ENCODE results near the gene HIF3A. TPM values are rescaled to one million over a fixed set of nuclear protein-coding genes. Genes with fewer than 3 reads are reported as not detected.
"Not testable (repeated sequence)": the region's sequence is repeated elsewhere in the genome, so short reads cannot be mapped to it uniquely, and the experiment has no call there.

HIF3A gene
- total RNA-seq, 6 experiments from 2014 or later: 0.14 to 3.3 (median 2.1) TPM

- Mint-ChIP-seq H3K4me1 (ENCODE audit: low read depth) (peaks cover 8% of the 10 kb centered on the region), H3K27me3 (ENCODE audit: insufficient read depth) (peaks cover 49% of the 10 kb centered on the region), H3K9me3 (no peaks in the 10 kb centered on the region), H3K4me3 (no peak overlapping the region), H3K27ac (no peak overlapping the region), H3K36me3 (ENCODE audit: low read depth) (no peaks in the 10 kb centered on the region)
- peak; percentile 94 for TF ChIP-seq CTCF (IDR thresholded peaks at IDR 0.05)
- peak; percentile 64 for DNase-seq
Observed at GRCh38 chr19:46265217-46265828, 31.5 kb upstream of the HIF3A start.

- Mint-ChIP-seq H3K4me1 (ENCODE audit: low read depth) (peaks cover 15% of the 10 kb centered on the region), H3K27ac (no peak overlapping the region), H3K36me3 (ENCODE audit: low read depth) (no peaks in the 10 kb centered on the region), H3K27me3 (ENCODE audit: insufficient read depth) (peaks cover 35% of the 10 kb centered on the region), H3K9me3 (no peaks in the 10 kb centered on the region), H3K4me3 (no peak overlapping the region)
- DNase-seq: no peak
- no peak for TF ChIP-seq CTCF (IDR thresholded peaks at IDR 0.05)
Observed at GRCh38 chr19:46269101-46269500, 27.7 kb upstream of the HIF3A start.

- Mint-ChIP-seq H3K36me3 (ENCODE audit: low read depth) (no peaks in the 10 kb centered on the region), H3K27me3 (ENCODE audit: insufficient read depth) (peaks cover 34% of the 10 kb centered on the region), H3K4me3 (no peak overlapping the region), H3K9me3 (no peaks in the 10 kb centered on the region), H3K27ac (no peak overlapping the region), H3K4me1 (ENCODE audit: low read depth) (peaks cover 15% of the 10 kb centered on the region)
- no peak for DNase-seq
- TF ChIP-seq CTCF (IDR thresholded peaks at IDR 0.05): no peak
Observed at GRCh38 chr19:46270521-46271256, 26.2 kb upstream of the HIF3A start.

- H3K4me3 Mint-ChIP-seq: peak overlapping the region; percentile 18
- H3K36me3 Mint-ChIP-seq (ENCODE audit: low read depth): no peaks in the 10 kb centered on the region
- H3K27me3 Mint-ChIP-seq (ENCODE audit: insufficient read depth): peaks cover 35% of the 10 kb centered on the region
- no peaks in the 10 kb centered on the region for H3K9me3 Mint-ChIP-seq
- peaks cover 15% of the 10 kb centered on the region for H3K4me1 Mint-ChIP-seq (ENCODE audit: low read depth)
- TF ChIP-seq CTCF (IDR thresholded peaks at IDR 0.05): no peak
- peak overlapping the region; percentile 44 for H3K27ac Mint-ChIP-seq
- peak; percentile 86 for DNase-seq
Observed at GRCh38 chr19:46271481-46272197, 25.2 kb upstream of the HIF3A start.

GRCh38 chr19:46273931-46274330 lies 22.9 kb upstream of the HIF3A start:
- H3K36me3 Mint-ChIP-seq (ENCODE audit: low read depth); H3K27ac Mint-ChIP-seq; H3K9me3 Mint-ChIP-seq; H3K4me3 Mint-ChIP-seq: not testable (repeated sequence)
- H3K27me3 Mint-ChIP-seq (ENCODE audit: insufficient read depth): peaks cover 32% of the 10 kb centered on the region
- H3K4me1 Mint-ChIP-seq (ENCODE audit: low read depth): peaks cover 15% of the 10 kb centered on the region
- peak; percentile 47 for DNase-seq

GRCh38 chr19:46279177-46279576 lies 17.7 kb upstream of the HIF3A start:
- Mint-ChIP-seq H3K27ac (no peak overlapping the region), H3K27me3 (ENCODE audit: insufficient read depth) (peaks cover 21% of the 10 kb centered on the region), H3K4me3 (no peak overlapping the region), H3K4me1 (ENCODE audit: low read depth) (no peaks in the 10 kb centered on the region), H3K36me3 (ENCODE audit: low read depth) (no peaks in the 10 kb centered on the region), H3K9me3 (no peaks in the 10 kb centered on the region)
- no peak for TF ChIP-seq CTCF (IDR thresholded peaks at IDR 0.05)
- DNase-seq: no peak
